Naive B cell (primary cell): ENCODE results near the gene GOLGA3. TPM values are rescaled to one million over a fixed set of nuclear protein-coding genes. Genes with fewer than 3 reads are reported as not detected.
A peak's percentile ranks its signal among the peaks of the same experiment; 100 is the strongest.
"Not testable (repeated sequence)": the region's sequence is repeated elsewhere in the genome, so short reads cannot be mapped to it uniquely, and the experiment has no call there.

Experiments used
- ATAC-seq, 2 donors: fragments of 150-1000 bp; cut with Tn5 transposase; 2 replicates each; pipeline ENCODE4 v1.10.0; 2021; ENCODE audit warnings: low read depth in 2 of 2, mild to moderate bottlenecking in 2 of 2, moderate library complexity in 2 of 2
- DNase-seq: peaks from one replicate; pipeline ENCODE4 v3.0.0; 2022
- H3K27ac Mint-ChIP-seq, 6 donors: one replicate each; pipeline ENCODE4 v1.8.0; 2020 to 2022; ENCODE audit warnings: mild to moderate bottlenecking in 6 of 6, mixed read lengths in 6 of 6, moderate library complexity in 5 of 6, inconsistent platforms in 2 of 6
- H3K27me3 Mint-ChIP-seq, 3 donors: one replicate each; pipeline ENCODE4 v1.8.0; 2021 to 2022; ENCODE audit warnings: mixed read lengths in 3 of 3, mild to moderate bottlenecking in 1 of 3
- H3K36me3 Mint-ChIP-seq, 2 donors: one replicate each; pipeline ENCODE4 v1.8.0; 2020 to 2022; ENCODE audit warnings: mixed read lengths in 2 of 2, inconsistent platforms in 1 of 2, mild to moderate bottlenecking in 1 of 2
- H3K4me1 Mint-ChIP-seq, 3 donors: one replicate each; pipeline ENCODE4 v1.8.0; 2020 to 2022; ENCODE audit warnings: mixed read lengths in 3 of 3, inconsistent platforms in 1 of 3, mild to moderate bottlenecking in 1 of 3, moderate library complexity in 1 of 3
- H3K4me3 Mint-ChIP-seq, 8 donors: one replicate each; pipeline ENCODE4 v1.8.0; 2020 to 2022; ENCODE audit warnings: mild to moderate bottlenecking in 8 of 8, mixed read lengths in 8 of 8, moderate library complexity in 8 of 8, inconsistent platforms in 2 of 8
- H3K9me3 Mint-ChIP-seq, 7 donors: one replicate each; pipeline ENCODE4 v1.8.0; 2020 to 2022; ENCODE audit warnings: mixed read lengths in 7 of 7, mild to moderate bottlenecking in 5 of 7, inconsistent platforms in 2 of 7, moderate library complexity in 1 of 7
- polyA plus RNA-seq, 6 donors: library from polyadenylated mRNA; unstranded; fragments of 300-500 nt; fragmentation: Illumina TruSeq; gene quantifications; one replicate each; pipeline ENCODE4 v1.2.3, GENCODE V29; 2021; ENCODE audit warnings: low read depth in 6 of 6

The GOLGA3 gene
- 10 to 100 TPM in 1 of 6 donors, 1 to 10 TPM in 4, under 1 TPM in 1; 0.17 to 13.6 (median 4.8) TPM for polyA plus RNA-seq

- Mint-ChIP-seq H3K36me3 (peaks cover 0 to 17% of the 10 kb centered on the region in 2 donors), H3K4me1 (peaks cover 32 to 53% (median 41%) of the 10 kb centered on the region in 3 donors), H3K4me3 (peak within 1 kb of the TSS; percentile 94 to 99 (median 98)), H3K9me3 (no peaks in the 10 kb centered on the region), H3K27me3 (no peaks in the 10 kb centered on the region), H3K27ac (peak within 1 kb of the TSS; percentile 100)
- DNase-seq, result peak; percentile 94
- ATAC-seq, result peak; percentile 94 to 98
These were observed at the start of gene GOLGA3 for GRCh38 chr12:132828706-132829534. GOLGA3 (minus strand) TSS chr12:132828869; CDS start chr12:132822128, 6,741 bp downstream.

GRCh38 chr12:132874620-132875019 lies 46.0 kb upstream of the GOLGA3 start:
- H3K27ac Mint-ChIP-seq, H3K4me3 Mint-ChIP-seq, H3K9me3 Mint-ChIP-seq, ATAC-seq, DNase-seq, H3K27me3 Mint-ChIP-seq, H3K4me1 Mint-ChIP-seq: not testable (repeated sequence)
- peaks cover 0 to 11% of the 10 kb centered on the region in 2 donors for H3K36me3 Mint-ChIP-seq

GRCh38 chr12:132874175-132874574 lies 45.5 kb upstream of the GOLGA3 start:
- Mint-ChIP-seq H3K4me1 (peaks cover 0 to 6% (median 0%) of the 10 kb centered on the region in 3 donors), H3K27ac (no peak overlapping the region), H3K9me3 (no peaks in the 10 kb centered on the region), H3K4me3 (no peak overlapping the region), H3K36me3 (peaks cover 0 to 11% of the 10 kb centered on the region in 2 donors), H3K27me3 (no peaks in the 10 kb centered on the region)
- DNase-seq (no peak), ATAC-seq (no peak)

- peaks cover 0 to 11% of the 10 kb centered on the region in 2 donors for H3K36me3 Mint-ChIP-seq
- H3K4me3 Mint-ChIP-seq, result no peak overlapping the region
- H3K9me3 Mint-ChIP-seq, result no peaks in the 10 kb centered on the region
- H3K27me3 Mint-ChIP-seq, result no peaks in the 10 kb centered on the region
- no peak overlapping the region for H3K27ac Mint-ChIP-seq
- DNase-seq, result no peak
- ATAC-seq, result no peak
- peaks cover 0 to 6% (median 0%) of the 10 kb centered on the region in 3 donors for H3K4me1 Mint-ChIP-seq
These were observed 45.1 kb upstream of the GOLGA3 start for GRCh38 chr12:132873724-132874123.

GRCh38 chr12:132872975-132873421 lies 44.3 kb upstream of the GOLGA3 start:
- H3K4me1 Mint-ChIP-seq, result peaks cover 0 to 6% (median 0%) of the 10 kb centered on the region in 3 donors
- no peak for ATAC-seq
- no peaks in the 10 kb centered on the region for H3K9me3 Mint-ChIP-seq
- H3K36me3 Mint-ChIP-seq, result peaks cover 0 to 11% of the 10 kb centered on the region in 2 donors
- H3K27me3 Mint-ChIP-seq, result no peaks in the 10 kb centered on the region
- DNase-seq, result no peak
- H3K27ac Mint-ChIP-seq, result peak overlapping the region in 1 of 6 donors; percentile 97
- no peak overlapping the region for H3K4me3 Mint-ChIP-seq

- DNase-seq (no peak), ATAC-seq (no peak)
- Mint-ChIP-seq H3K27me3 (no peaks in the 10 kb centered on the region), H3K36me3 (peaks cover 7 to 18% of the 10 kb centered on the region in 2 donors), H3K9me3 (no peaks in the 10 kb centered on the region), H3K4me3 (no peak overlapping the region), H3K4me1 (peaks cover 0 to 2% (median 0%) of the 10 kb centered on the region in 3 donors), H3K27ac (peak overlapping the region in 1 of 6 donors; percentile 97)
These were observed 43.6 kb upstream of the GOLGA3 start for GRCh38 chr12:132872073-132872855.

GRCh38 chr12:132869551-132869950 lies 40.9 kb upstream of the GOLGA3 start:
- Mint-ChIP-seq H3K36me3 (peaks cover 8 to 23% of the 10 kb centered on the region in 2 donors), H3K4me1 (peaks cover 0 to 5% (median 0%) of the 10 kb centered on the region in 3 donors), H3K9me3 (no peaks in the 10 kb centered on the region), H3K27me3 (no peaks in the 10 kb centered on the region), H3K4me3 (no peak overlapping the region), H3K27ac (no peak overlapping the region)
- no peak for DNase-seq
- no peak for ATAC-seq

GRCh38 chr12:132866251-132866828 lies 37.7 kb upstream of the GOLGA3 start:
- H3K27ac Mint-ChIP-seq, result no peak overlapping the region
- peaks cover 8 to 17% of the 10 kb centered on the region in 2 donors for H3K36me3 Mint-ChIP-seq
- no peak for ATAC-seq
- H3K4me1 Mint-ChIP-seq, result peaks cover 0 to 5% (median 0%) of the 10 kb centered on the region in 3 donors
- no peak overlapping the region for H3K4me3 Mint-ChIP-seq
- H3K27me3 Mint-ChIP-seq, result no peaks in the 10 kb centered on the region
- no peaks in the 10 kb centered on the region for H3K9me3 Mint-ChIP-seq
- no peak for DNase-seq

- Mint-ChIP-seq H3K4me3 (no peak overlapping the region), H3K27me3 (no peaks in the 10 kb centered on the region), H3K27ac (peak overlapping the region in 1 of 6 donors; percentile 56), H3K9me3 (no peaks in the 10 kb centered on the region), H3K36me3 (peaks cover 8 to 16% of the 10 kb centered on the region in 2 donors), H3K4me1 (peaks cover 0 to 6% (median 2%) of the 10 kb centered on the region in 3 donors)
- no peak for ATAC-seq
- no peak for DNase-seq
These were observed 32.9 kb upstream of the GOLGA3 start for GRCh38 chr12:132861558-132861957.

- no peaks in the 10 kb centered on the region for H3K9me3 Mint-ChIP-seq
- peak overlapping the region in 1 of 6 donors; percentile 48 for H3K27ac Mint-ChIP-seq
- ATAC-seq (no peak), DNase-seq (no peak)
- H3K36me3 Mint-ChIP-seq, result peaks cover 14 to 26% of the 10 kb centered on the region in 2 donors
- H3K27me3 Mint-ChIP-seq, result no peaks in the 10 kb centered on the region
- H3K4me3 Mint-ChIP-seq, result peak overlapping the region in 1 of 8 donors; percentile 77
- H3K4me1 Mint-ChIP-seq, result peaks cover 3 to 6% (median 4%) of the 10 kb centered on the region in 3 donors
These were observed 30.1 kb upstream of the GOLGA3 start for GRCh38 chr12:132858718-132859266.

- not testable (repeated sequence) for H3K27me3 Mint-ChIP-seq, H3K4me3 Mint-ChIP-seq, H3K4me1 Mint-ChIP-seq, H3K9me3 Mint-ChIP-seq, ATAC-seq, DNase-seq, H3K27ac Mint-ChIP-seq
- H3K36me3 Mint-ChIP-seq, result peaks cover 14 to 28% of the 10 kb centered on the region in 2 donors
These were observed 28.4 kb upstream of the GOLGA3 start for GRCh38 chr12:132857019-132857418.

- no peaks in the 10 kb centered on the region for H3K9me3 Mint-ChIP-seq
- no peaks in the 10 kb centered on the region for H3K27me3 Mint-ChIP-seq
- DNase-seq, result no peak
- peaks cover 14 to 28% of the 10 kb centered on the region in 2 donors for H3K36me3 Mint-ChIP-seq
- no peak for ATAC-seq
- H3K27ac Mint-ChIP-seq, result peak overlapping the region in 2 of 6 donors; percentile 28 to 49
- peaks cover 3 to 7% (median 4%) of the 10 kb centered on the region in 3 donors for H3K4me1 Mint-ChIP-seq
- no peak overlapping the region for H3K4me3 Mint-ChIP-seq
These were observed 27.9 kb upstream of the GOLGA3 start for GRCh38 chr12:132856581-132856980.

- H3K4me1 Mint-ChIP-seq, H3K9me3 Mint-ChIP-seq, H3K27me3 Mint-ChIP-seq, H3K4me3 Mint-ChIP-seq, DNase-seq, ATAC-seq: not testable (repeated sequence)
- Mint-ChIP-seq H3K36me3 (peaks cover 9 to 24% of the 10 kb centered on the region in 2 donors), H3K27ac (peak overlapping the region in 1 of 6 donors; percentile 7)
These were observed 26.5 kb upstream of the GOLGA3 start for GRCh38 chr12:132855211-132855610.
